GM18858 (cell line): Measurements from ENCODE around the gene CHMP4B.

Experiments used
- ATAC-seq: cut with Tn5 transposase; IDR thresholded peaks from one replicate; pipeline ENCODE4 v1.9.1; 2021; ENCODE audit not compliant: unreplicated experiment

CHMP4B gene

GRCh38 chr20:33890557-33890956, 79.4 kb downstream of the CHMP4B start:
- no peak for ATAC-seq

GRCh38 chr20:33893314-33893713, 82.2 kb downstream of the CHMP4B start:
- no peak for ATAC-seq

DNA sequence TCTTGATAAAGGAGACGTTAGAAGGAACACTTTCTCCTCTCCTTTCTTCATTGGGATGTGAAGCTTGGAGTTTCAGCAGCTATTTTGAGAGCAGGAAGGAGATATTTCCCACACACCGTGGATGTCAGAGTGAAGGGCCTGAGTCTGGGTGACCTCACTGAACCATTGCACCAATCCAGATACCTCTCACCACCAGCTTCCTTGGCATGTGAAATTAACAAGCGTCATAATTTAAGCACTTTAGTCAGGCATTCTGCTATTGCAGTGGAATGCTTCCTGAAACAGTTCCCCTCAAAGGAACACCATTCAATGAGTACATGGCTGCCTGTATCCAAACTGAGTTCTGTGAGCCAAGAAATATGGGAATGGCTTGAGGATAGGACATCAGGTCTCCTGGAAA, 83.7 kb downstream of the CHMP4B start:
- no peak for ATAC-seq

GRCh38 chr20:33896509-33896908, 85.4 kb downstream of the CHMP4B start:
- no peak for ATAC-seq

DNA sequence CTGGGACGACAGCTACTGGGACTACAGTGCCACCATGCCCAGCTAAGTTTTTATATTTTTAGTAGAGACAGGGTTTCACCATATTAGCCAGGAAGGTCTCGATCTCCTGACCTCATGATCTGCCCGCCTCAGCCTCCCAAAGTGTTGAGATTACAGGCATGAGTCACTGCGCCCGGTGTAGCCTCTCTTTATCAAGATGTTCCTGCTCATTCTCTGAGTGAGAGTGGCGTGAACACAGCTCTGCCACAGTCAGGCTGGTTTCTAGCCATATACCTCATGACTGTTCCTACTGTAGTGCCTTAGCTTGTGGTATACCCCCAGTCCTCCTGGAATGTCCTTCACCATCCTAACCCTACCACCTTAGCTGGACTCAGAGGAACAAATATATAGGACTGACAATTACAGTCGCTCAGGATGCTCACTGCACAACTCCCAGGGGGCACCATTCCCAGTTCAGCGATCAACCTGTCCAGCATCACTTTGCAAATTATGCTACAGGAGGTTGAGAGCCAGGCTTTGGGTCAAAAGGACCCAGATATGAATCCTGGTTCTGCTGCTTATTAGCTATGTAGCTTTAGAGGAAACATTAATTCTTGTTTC, 86.3 kb downstream of the CHMP4B start:
- ATAC-seq: no peak

DNA sequence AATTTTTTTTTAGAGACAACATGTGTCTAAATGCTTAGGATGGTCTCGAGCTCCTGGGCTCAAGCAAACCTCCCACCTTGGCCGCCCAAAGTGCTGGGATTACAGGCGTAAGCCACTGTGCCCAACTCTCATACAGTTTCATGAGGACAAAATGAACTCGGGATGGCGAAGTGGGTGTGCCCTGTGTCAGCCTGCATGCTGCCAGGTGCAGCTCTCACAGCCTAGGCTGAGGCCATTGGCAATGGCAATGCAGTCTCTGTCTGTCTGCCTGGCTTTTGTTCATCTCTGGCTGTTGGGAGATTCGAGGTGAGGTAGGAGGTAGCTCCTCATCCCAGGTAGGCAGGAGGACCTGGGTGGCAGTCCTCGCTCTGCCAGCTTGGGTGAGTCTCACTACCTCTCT, 88.0 kb downstream of the CHMP4B start:
- ATAC-seq: no peak

GRCh38 chr20:33900521-33901131, 89.5 kb downstream of the CHMP4B start:
- no peak for ATAC-seq

GRCh38 chr20:33901132-33901523, 90.0 kb downstream of the CHMP4B start:
- ATAC-seq: no peak

DNA sequence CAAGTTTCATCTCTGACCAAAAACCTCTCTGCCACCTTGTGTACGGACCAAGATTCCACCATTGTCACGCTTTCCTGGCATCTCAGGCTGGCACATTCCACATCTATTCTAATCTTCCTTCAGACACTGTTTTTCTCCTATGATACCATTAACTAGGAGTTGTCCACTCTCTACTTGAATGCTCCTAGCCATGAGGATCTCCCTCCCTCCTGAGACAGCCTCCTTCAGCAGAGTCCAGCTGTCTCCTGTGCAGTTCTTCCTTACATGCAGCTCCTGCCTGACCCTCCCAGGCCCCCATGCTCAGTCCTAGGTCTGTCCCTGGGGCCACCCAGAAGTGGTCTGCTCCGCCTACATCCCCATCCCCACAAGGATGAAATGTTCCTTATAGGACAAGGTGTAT, 90.9 kb downstream of the CHMP4B start:
- ATAC-seq: no peak
